ENCODE data around the gene TSPAN4.

Gene TSPAN4

GRCh38 chr11:911890-912219 is 69.2 kb downstream of the TSPAN4 start:
- ChIA-PET POLR2A (interaction anchor here (2.3 kb wide), 1 partner anchor 67 kb away, joined by 6 read pairs; no protein-coding TSS in a partner anchor), CTCF (interaction anchor here (1.1 to 4.7 kb wide), 3 partner anchors 9 to 118 kb away, joined by 3 to 35 read pairs (median 15); partner anchors contain the start of gene AP2A2)
- TF ChIP-seq CTCF (IDR thresholded peaks at IDR 0.05; ENCODE audit: insufficient read depth, low read length, missing control alignments): no peak
- no peak overlapping the region for H3K4me3 ChIP-seq (ENCODE audit: low read depth, low read length)
- no peak for DNase-seq (ENCODE audit: low read depth, low spot score)

- ChIA-PET POLR2A (interaction anchor here (2.3 kb wide), 1 partner anchor 68 kb away, joined by 6 read pairs; no protein-coding TSS in a partner anchor), CTCF (interaction anchor here (3.3 to 4.7 kb wide), 2 partner anchors 9 to 13 kb away, joined by 15 to 35 read pairs; partner anchors contain the start of gene AP2A2)
- no peak for DNase-seq (ENCODE audit: low read depth, low spot score)
- H3K4me3 ChIP-seq (ENCODE audit: low read depth, low read length): no peak overlapping the region
- no peak for TF ChIP-seq CTCF (IDR thresholded peaks at IDR 0.05; ENCODE audit: insufficient read depth, low read length, missing control alignments)
Observed at GRCh38 chr11:912266-912665, 69.6 kb downstream of the TSPAN4 start.

- H3K4me3 ChIP-seq (ENCODE audit: low read depth, low read length): no peak overlapping the region
- DNase-seq (ENCODE audit: low read depth, low spot score): no peak
- TF ChIP-seq CTCF (IDR thresholded peaks at IDR 0.05; ENCODE audit: insufficient read depth, low read length, missing control alignments): no peak
- ChIA-PET POLR2A (no interaction called here), CTCF (interaction anchor here (3.3 to 4.7 kb wide), 2 partner anchors 8 to 12 kb away, joined by 15 to 35 read pairs; partner anchors contain the start of gene AP2A2)
Observed at GRCh38 chr11:913043-913442, 70.4 kb downstream of the TSPAN4 start.

- CTCF ChIA-PET: interaction anchor here (3.1 to 4.7 kb wide), 2 partner anchors 11 kb away, joined by 12 to 35 read pairs; partner anchors contain the start of gene AP2A2
- H3K4me3 ChIP-seq (ENCODE audit: low read depth, low read length): no peak overlapping the region
- DNase-seq (ENCODE audit: low read depth, low spot score): no peak
- POLR2A ChIA-PET: no interaction called here
- TF ChIP-seq CTCF (IDR thresholded peaks at IDR 0.05; ENCODE audit: insufficient read depth, low read length, missing control alignments): no peak
Observed at GRCh38 chr11:914204-914603, 71.6 kb downstream of the TSPAN4 start.

- ChIA-PET CTCF (interaction anchor here (3.1 kb wide), 1 partner anchor 10 kb away, joined by 12 read pairs; the partner anchor contains the start of gene AP2A2), POLR2A (no interaction called here)
- TF ChIP-seq CTCF (IDR thresholded peaks at IDR 0.05; ENCODE audit: insufficient read depth, low read length, missing control alignments): no peak
- no peak for DNase-seq (ENCODE audit: low read depth, low spot score)
- no peak overlapping the region for H3K4me3 ChIP-seq (ENCODE audit: low read depth, low read length)
Observed at GRCh38 chr11:914747-915501, 72.3 kb downstream of the TSPAN4 start.

All from AG04449 (cell line).